Subcutaneous abdominal adipose tissue (tissue), 5 donors: ENCODE results near the gene FRAS1.
"Not testable (repeated sequence)": the region's sequence is repeated elsewhere in the genome, so short reads cannot be mapped to it uniquely, and the experiment has no call there.

Source experiments
- H3K27ac ChIP-seq: one replicate; pipeline ENCODE4 v1.7.0; 2013; ENCODE audit warnings: low read depth, mild to moderate bottlenecking, inconsistent platforms, low read length, moderate library complexity
- H3K27me3 ChIP-seq, 5 donors: one replicate each; pipeline ENCODE4 v1.7.0; 2013; ENCODE audit warnings: low read length in 5 of 5, inconsistent platforms in 1 of 5; ENCODE audit not compliant: control insufficient read depth in 5 of 5, insufficient read depth in 4 of 5
- H3K36me3 ChIP-seq, 5 donors: one replicate each; pipeline ENCODE4 v1.7.0; 2013; ENCODE audit warnings: low read length in 5 of 5; ENCODE audit not compliant: control insufficient read depth in 5 of 5, insufficient read depth in 5 of 5
- H3K4me1 ChIP-seq, 5 donors: one replicate each; pipeline ENCODE4 v1.7.0; 2013; ENCODE audit warnings: low read length in 5 of 5, mild to moderate bottlenecking in 3 of 5, moderate library complexity in 1 of 5; ENCODE audit not compliant: control insufficient read depth in 5 of 5, insufficient read depth in 5 of 5
- H3K4me3 ChIP-seq, 5 donors: one replicate each; pipeline ENCODE4 v1.7.0; 2013; ENCODE audit warnings: low read length in 5 of 5, low read depth in 1 of 5
- H3K9ac ChIP-seq, 5 donors: one replicate each; pipeline ENCODE4 v1.7.0; 2013; ENCODE audit warnings: low read length in 5 of 5, mild to moderate bottlenecking in 4 of 5, moderate library complexity in 3 of 5
- H3K9me3 ChIP-seq, 5 donors: one replicate each; pipeline ENCODE4 v1.7.0; 2013; ENCODE audit warnings: low read length in 5 of 5; ENCODE audit not compliant: control insufficient read depth in 5 of 5
- donor health status: healthy.
- donor health status: healthy.
- donor health status: healthy.
- donor health status: healthy.
- donor health status: healthy.

The FRAS1 gene

DNA sequence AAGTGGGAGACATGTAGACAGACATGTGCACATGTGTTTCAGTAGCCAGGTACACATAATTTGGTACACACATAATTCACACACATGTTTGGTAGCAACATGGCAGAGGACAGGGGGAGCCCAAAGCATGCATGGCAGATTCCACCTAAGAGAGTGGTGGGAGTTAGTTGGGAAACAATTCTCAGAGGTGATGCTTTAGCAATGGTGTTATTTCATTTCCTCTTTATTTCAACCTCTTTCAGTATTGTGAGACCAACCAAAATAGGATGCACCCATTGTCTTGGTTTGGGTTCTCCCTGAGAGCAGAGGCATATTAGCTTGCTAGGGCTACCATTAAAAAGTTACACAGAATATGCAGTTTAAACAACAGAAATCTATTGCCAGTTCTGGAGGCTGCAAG, 402.2 kb downstream of the FRAS1 start:
- H3K9me3 ChIP-seq, result no peaks in the 10 kb centered on the region

DNA sequence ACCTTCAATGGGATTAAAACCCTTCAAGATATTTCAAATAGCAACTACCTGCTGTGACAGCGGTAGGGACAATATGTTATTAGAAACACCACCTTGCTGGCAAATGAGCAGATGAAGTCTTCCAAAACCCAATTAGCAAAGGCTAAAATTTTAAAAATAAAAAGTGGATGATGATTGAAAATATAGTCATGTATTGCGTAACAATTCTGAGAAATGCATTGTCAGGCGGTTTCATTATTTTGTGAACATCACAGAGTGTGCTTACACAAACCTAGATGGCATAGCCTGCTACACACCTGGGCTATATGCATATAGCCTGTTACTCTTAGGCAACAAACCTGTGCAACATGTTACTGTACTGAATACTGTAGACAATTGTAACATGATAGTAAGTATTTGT, 403.2 kb downstream of the FRAS1 start:
- Histone ChIP-seq H3K9ac (no peak overlapping the region), H3K4me3 (no peak overlapping the region), H3K27ac (no peak overlapping the region), H3K27me3 (no peaks in the 10 kb centered on the region), H3K36me3 (no peaks in the 10 kb centered on the region), H3K9me3 (no peaks in the 10 kb centered on the region), H3K4me1 (no peaks in the 10 kb centered on the region)

More for the DNA sequence above, 402.2 kb downstream of the FRAS1 start:
- no peak overlapping the region for H3K27ac ChIP-seq
- no peaks in the 10 kb centered on the region for H3K4me1 ChIP-seq
- H3K9ac ChIP-seq, result no peak overlapping the region
- H3K27me3 ChIP-seq, result no peaks in the 10 kb centered on the region
- no peaks in the 10 kb centered on the region for H3K36me3 ChIP-seq
- H3K4me3 ChIP-seq, result no peak overlapping the region

DNA sequence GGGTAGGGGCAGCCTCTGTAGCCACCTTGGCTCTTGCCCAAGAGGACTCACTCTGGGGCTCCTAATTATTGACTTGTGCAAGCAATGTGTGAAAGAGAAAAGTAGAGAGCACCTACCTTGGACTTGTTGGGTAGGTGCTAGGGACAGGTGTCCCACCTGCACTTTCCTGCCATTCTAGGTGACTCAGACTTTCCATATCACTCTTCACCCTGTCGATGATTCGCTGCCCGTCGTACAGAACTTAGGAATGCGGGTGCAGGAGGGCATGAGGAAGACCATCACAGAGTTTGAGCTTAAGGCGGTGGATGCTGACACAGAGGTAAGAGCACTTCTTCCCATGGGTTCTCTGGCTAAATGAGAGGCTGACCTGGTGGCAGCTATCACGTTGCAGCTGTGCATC, 407.1 kb downstream of the FRAS1 start:
- no peaks in the 10 kb centered on the region for H3K36me3 ChIP-seq
- no peaks in the 10 kb centered on the region for H3K4me1 ChIP-seq

DNA sequence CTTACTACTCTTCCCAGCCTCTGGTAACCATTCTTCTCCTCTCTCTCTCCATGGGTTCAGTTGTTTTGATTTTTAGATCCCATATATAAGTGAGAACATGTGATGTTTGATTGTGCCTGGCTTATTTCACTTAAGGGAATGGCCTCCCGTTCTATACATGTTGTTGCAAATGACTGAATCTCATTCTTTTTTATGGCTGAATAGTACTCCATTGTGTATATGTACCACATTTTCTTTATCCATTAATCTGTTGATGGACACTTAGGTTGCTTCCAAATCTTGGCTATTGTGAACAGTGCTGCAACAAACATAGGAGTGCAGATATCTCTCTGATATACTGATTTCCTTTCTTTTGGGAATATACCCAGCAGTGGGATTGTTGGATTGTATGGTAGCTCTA, 410.1 kb downstream of the FRAS1 start:
- H3K36me3 ChIP-seq, H3K27me3 ChIP-seq, H3K27ac ChIP-seq, H3K4me1 ChIP-seq, H3K9me3 ChIP-seq, H3K4me3 ChIP-seq, H3K9ac ChIP-seq: not testable (repeated sequence)

More for the DNA sequence above, 407.1 kb downstream of the FRAS1 start:
- no peaks in the 10 kb centered on the region for H3K9me3 ChIP-seq
- no peaks in the 10 kb centered on the region for H3K27me3 ChIP-seq
- H3K4me3 ChIP-seq, result no peak overlapping the region
- no peak overlapping the region for H3K27ac ChIP-seq
- no peak overlapping the region for H3K9ac ChIP-seq

DNA sequence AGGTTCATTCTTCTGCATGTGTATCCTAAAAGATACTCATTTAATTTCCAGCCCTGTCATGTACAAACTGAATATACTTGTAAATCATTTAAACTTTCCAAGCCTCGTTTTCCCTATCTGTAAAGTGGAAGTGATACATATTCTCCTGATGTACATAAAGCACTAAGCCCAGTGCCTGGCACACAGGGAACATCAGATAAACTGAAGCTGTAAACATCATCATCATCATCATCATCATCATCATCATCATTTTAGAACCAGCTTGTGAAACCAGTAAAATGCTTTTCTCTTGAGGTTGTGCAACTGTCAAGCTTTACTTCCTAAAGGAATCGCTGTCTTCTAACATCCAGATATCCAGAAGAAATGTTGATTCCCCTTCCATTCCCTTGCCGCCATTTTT, 411.1 kb downstream of the FRAS1 start:
- no peaks in the 10 kb centered on the region for H3K9me3 ChIP-seq
- H3K27ac ChIP-seq, result no peak overlapping the region
- no peaks in the 10 kb centered on the region for H3K36me3 ChIP-seq
- H3K9ac ChIP-seq, result no peak overlapping the region
- H3K4me1 ChIP-seq, result no peaks in the 10 kb centered on the region
- no peaks in the 10 kb centered on the region for H3K27me3 ChIP-seq
- H3K4me3 ChIP-seq, result no peak overlapping the region

DNA sequence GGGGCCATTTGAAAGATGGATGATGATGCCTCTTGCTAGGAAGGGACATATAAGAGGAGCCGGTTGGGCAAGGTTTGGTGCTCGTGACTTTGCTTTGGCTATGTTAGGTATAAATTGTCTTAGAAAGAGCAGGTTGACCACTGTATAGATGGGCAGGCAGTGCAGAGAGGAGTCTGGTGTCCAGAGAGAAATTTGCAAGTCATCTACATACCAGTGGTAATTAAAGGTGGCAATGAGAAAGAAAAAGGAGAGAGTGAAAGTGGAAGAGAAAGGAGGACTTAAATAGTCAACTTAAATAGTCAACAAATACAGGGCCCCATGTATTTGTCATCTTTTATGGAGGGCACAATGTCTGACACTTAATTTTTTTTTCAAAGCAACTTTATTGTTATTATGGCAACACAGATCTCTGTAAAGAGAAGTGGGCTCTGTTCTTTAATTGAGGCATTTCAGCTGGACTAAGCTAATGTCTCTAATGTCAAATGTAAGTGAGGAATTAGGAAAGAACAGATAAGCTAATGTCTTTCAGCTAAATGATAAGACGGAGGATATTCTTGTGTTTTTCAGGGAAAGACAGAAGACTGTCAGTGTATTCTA, 419.1 kb downstream of the FRAS1 start:
- H3K36me3 ChIP-seq, result no peaks in the 10 kb centered on the region

DNA sequence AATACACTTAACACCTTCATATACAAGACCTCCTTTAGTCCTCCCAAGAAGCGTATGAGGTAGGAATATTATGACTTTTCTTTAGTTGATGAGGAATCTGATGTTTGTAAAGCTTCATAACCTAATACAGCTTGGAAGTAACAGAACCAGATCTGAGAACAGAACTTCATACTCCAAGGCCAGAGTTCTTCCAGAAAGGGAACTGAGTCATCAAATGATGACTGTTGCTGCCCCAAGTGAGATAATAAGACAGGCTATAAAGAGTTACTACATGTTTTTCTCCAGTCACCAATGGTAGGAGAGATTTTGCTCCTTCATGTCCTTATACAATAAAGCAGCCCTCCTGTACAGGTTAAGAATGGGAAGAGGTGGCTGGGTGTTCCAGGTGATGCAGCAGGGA, 420.2 kb downstream of the FRAS1 start:
- Histone ChIP-seq H3K4me1 (no peaks in the 10 kb centered on the region), H3K9me3 (no peaks in the 10 kb centered on the region), H3K9ac (no peak overlapping the region), H3K27ac (no peak overlapping the region), H3K4me3 (no peak overlapping the region), H3K36me3 (no peaks in the 10 kb centered on the region), H3K27me3 (no peaks in the 10 kb centered on the region)

More for the DNA sequence above, 419.1 kb downstream of the FRAS1 start:
- H3K4me1 ChIP-seq, result no peaks in the 10 kb centered on the region
- H3K4me3 ChIP-seq, result no peak overlapping the region
- H3K27me3 ChIP-seq, result no peaks in the 10 kb centered on the region
- H3K9ac ChIP-seq, result no peak overlapping the region
- H3K9me3 ChIP-seq, result no peaks in the 10 kb centered on the region
- no peak overlapping the region for H3K27ac ChIP-seq

DNA sequence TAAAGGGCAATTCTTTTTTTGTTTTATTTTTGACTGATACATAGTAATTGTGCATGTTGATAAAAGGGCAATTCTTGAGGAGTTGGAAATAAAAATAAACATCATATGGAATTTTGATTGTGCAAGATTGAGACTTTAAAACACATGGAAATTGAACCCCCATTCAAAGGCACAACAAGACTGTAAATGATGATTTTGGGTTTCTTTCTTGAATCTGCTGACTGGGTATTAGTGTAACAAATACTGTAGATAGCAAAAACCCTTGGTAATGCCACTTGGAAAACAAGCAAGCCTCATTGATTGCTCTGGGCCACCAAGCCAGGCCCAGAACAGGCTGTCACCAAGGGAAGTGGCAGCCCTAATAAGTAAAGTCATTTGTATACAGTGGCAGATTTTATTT, 421.4 kb downstream of the FRAS1 start:
- H3K36me3 ChIP-seq, result no peaks in the 10 kb centered on the region
- H3K9me3 ChIP-seq, result no peaks in the 10 kb centered on the region
- no peaks in the 10 kb centered on the region for H3K4me1 ChIP-seq
- H3K4me3 ChIP-seq, result no peak overlapping the region
- H3K9ac ChIP-seq, result no peak overlapping the region
- H3K27me3 ChIP-seq, result no peaks in the 10 kb centered on the region
- H3K27ac ChIP-seq, result no peak overlapping the region

DNA sequence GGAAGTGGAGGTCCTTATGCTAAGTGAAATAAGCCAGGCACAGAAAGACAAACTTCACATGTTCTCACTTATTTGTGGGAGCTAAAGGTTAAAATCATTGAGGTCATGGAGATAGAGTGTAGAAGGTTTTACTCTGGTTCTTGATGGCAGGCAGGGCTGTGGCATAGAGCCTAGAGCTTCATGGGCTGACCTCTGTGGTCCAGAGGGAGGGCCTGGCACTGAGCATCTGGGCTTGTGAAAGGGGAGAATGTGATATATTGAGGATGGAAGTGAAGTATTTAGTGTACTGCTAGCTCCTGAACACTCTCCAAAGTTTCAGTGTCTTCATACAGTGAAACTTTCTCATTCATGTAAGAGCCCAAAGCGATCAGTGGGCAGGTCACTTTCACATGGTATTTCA, 423.2 kb downstream of the FRAS1 start:
- Histone ChIP-seq H3K9ac (no peak overlapping the region), H3K9me3 (no peaks in the 10 kb centered on the region), H3K4me1 (no peaks in the 10 kb centered on the region), H3K27ac (no peak overlapping the region), H3K4me3 (no peak overlapping the region), H3K27me3 (no peaks in the 10 kb centered on the region), H3K36me3 (no peaks in the 10 kb centered on the region)

DNA sequence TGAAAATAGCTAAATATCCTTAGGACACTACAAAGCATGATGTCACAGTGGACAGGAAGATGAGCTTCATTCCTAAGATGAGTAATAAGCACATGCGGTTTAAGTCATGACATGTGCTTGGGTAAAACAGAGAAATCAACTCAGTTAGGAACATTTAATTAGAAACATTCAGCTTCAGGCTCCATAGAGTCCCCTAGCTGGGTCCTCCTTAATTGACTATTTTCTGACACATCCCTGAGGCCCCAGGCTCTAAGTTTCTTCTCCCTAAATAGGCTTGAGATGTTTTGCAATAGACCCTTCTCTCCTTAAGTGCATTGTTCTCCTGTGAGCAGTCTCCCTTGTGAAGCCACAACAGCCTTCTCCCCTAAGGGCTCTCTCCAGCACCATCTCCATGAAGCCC, 424.1 kb downstream of the FRAS1 start:
- Histone ChIP-seq H3K9ac (no peak overlapping the region), H3K9me3 (no peaks in the 10 kb centered on the region), H3K27me3 (no peaks in the 10 kb centered on the region), H3K4me3 (no peak overlapping the region), H3K27ac (no peak overlapping the region), H3K4me1 (no peaks in the 10 kb centered on the region), H3K36me3 (no peaks in the 10 kb centered on the region)

DNA sequence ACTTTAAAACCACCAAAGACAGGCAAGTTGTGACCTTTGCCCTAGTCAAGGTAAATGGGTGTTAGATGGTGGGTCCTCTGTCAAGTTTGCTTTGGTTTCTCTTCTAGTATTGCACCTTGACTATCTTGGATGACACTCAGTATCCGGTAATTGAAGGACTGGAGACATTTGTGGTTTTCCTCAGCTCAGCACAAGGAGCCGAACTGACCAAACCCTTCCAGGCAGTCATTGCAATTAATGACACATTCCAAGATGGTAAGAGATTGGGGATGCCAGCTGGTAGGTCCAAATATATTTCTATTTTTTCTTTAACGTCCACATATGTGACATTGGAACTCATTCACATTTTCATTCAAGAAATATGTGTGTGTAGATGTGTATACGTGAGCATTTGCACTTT, 425.2 kb downstream of the FRAS1 start:
- Histone ChIP-seq H3K27me3 (no peaks in the 10 kb centered on the region), H3K4me1 (no peaks in the 10 kb centered on the region), H3K9me3 (no peaks in the 10 kb centered on the region), H3K9ac (no peak overlapping the region), H3K4me3 (no peak overlapping the region), H3K27ac (no peak overlapping the region), H3K36me3 (no peaks in the 10 kb centered on the region)
